NB4 (cell line): ENCODE results near the gene PLPP6.

ENCODE experiments used
- DNase-seq: peaks from one replicate; pipeline ENCODE4 v3.0.0; 2010; ENCODE audit warnings: low read depth
- H3K4me3 ChIP-seq: one replicate; pipeline ENCODE4 v1.5.1; 2011; ENCODE audit warnings: mild to moderate bottlenecking, low read depth, low read length, moderate library complexity
- MYC ChIP-seq: IDR thresholded peaks from 2 replicates; pipeline ENCODE4 v1.6.1; 2011; ENCODE audit warnings: low read depth, low read length
- POLR2A ChIP-seq: IDR thresholded peaks from 2 replicates; pipeline ENCODE4 v1.6.1; 2011; ENCODE audit warnings: mild to moderate bottlenecking; ENCODE audit not compliant: insufficient read length; ENCODE audit errors: extremely low read depth
- TF ChIP-seq, protein P1 (sequence below): IDR thresholded peaks from one replicate; pipeline ENCODE4 v1.5.1; 2012; ENCODE audit warnings: low read depth, low read length
- TF ChIP-seq, protein P2 (sequence below): IDR thresholded peaks from 2 replicates; pipeline ENCODE4 v1.6.1; 2011; ENCODE audit warnings: low read depth, low read length

The PLPP6 gene

GRCh38 chr9:4689687-4690104 is 27.6 kb downstream of the PLPP6 start:
- DNase-seq: no peak
- no peak overlapping the region for H3K4me3 ChIP-seq
- TF ChIP-seq MYC (no peak), POLR2A (no peak)
- TF ChIP-seq, protein P1, sequence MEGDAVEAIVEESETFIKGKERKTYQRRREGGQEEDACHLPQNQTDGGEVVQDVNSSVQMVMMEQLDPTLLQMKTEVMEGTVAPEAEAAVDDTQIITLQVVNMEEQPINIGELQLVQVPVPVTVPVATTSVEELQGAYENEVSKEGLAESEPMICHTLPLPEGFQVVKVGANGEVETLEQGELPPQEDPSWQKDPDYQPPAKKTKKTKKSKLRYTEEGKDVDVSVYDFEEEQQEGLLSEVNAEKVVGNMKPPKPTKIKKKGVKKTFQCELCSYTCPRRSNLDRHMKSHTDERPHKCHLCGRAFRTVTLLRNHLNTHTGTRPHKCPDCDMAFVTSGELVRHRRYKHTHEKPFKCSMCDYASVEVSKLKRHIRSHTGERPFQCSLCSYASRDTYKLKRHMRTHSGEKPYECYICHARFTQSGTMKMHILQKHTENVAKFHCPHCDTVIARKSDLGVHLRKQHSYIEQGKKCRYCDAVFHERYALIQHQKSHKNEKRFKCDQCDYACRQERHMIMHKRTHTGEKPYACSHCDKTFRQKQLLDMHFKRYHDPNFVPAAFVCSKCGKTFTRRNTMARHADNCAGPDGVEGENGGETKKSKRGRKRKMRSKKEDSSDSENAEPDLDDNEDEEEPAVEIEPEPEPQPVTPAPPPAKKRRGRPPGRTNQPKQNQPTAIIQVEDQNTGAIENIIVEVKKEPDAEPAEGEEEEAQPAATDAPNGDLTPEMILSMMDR: no peak
- TF ChIP-seq, protein P2, sequence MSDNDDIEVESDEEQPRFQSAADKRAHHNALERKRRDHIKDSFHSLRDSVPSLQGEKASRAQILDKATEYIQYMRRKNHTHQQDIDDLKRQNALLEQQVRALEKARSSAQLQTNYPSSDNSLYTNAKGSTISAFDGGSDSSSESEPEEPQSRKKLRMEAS: no peak

- no peak for DNase-seq
- no peak for TF ChIP-seq MYC
- H3K4me3 ChIP-seq: no peak overlapping the region
These were observed 28.1 kb downstream of the PLPP6 start for GRCh38 chr9:4690144-4690543.

GRCh38 chr9:4691795-4692194 is 29.7 kb downstream of the PLPP6 start:
- no peak overlapping the region for H3K4me3 ChIP-seq
- DNase-seq: no peak
- no peak for TF ChIP-seq POLR2A
- TF ChIP-seq MYC: no peak
- TF ChIP-seq, protein P1: no peak
- TF ChIP-seq, protein P2: no peak

DNA sequence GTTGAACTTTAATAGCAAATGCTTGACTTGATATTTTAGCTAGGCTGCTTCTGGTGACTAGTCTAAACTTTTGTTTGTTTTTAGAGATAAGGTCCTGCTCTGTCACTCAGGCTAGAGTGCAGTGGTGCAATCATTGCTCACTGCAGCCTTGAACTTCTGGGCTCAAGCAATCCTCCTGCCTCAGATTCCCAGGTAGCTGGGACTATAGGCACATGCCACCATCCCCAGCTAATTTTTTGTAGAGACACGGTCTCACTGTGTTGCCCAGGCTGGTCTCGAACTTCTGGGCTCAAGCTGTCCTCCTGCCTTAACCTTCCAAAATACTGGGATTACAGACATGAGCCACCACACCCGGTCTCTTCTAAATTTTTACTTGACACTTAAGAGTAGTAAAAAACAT is 38.0 kb downstream of the PLPP6 start:
- H3K4me3 ChIP-seq: no peak overlapping the region
- TF ChIP-seq, protein P2: no peak
- TF ChIP-seq MYC: no peak
- no peak for TF ChIP-seq POLR2A
- TF ChIP-seq, protein P1: no peak
- DNase-seq: no peak

DNA sequence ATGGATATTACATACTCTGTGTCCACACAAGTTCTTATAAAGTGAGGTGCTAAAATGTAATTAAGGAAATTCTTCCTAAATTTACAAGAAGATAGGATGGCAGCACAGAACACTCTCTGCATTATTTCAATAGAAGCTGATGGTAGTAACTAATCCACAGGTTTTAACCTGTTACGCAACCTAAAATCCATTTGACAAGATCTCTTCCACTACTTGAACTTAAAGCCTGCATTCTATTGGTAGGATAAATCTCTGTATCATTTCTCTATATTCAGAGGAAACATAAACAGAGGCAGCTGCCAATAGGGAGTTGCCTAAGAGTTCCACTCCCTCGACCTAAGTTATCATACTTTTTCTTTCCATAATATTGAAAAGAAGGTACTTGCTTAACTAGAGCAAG is 38.8 kb downstream of the PLPP6 start:
- TF ChIP-seq POLR2A (no peak), MYC (no peak)
- TF ChIP-seq, protein P1: no peak
- TF ChIP-seq, protein P2: no peak
- H3K4me3 ChIP-seq: no peak overlapping the region
- DNase-seq: no peak

DNA sequence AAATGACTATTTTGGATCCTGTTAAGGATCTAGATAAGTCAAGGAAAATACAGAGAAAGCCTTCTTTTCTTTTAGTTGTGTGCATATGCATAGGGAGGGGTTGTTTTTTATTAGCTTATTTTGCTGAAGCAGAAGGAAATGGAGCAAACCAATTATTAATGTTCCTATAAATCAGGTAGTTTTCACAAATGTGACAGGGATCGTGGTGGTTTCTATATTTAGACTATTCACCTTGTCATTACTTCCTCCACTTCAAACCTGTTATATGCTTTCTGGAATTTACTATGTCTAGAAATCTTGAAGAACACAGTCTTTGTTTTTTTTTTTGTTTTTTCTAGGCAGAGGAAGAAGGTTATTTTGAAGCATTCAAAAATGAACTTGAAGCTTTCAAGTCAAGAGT is 39.4 kb downstream of the PLPP6 start:
- TF ChIP-seq MYC: no peak
- no peak overlapping the region for H3K4me3 ChIP-seq

GRCh38 chr9:4704129-4704528 is 42.0 kb downstream of the PLPP6 start:
- no peak for DNase-seq
- no peak overlapping the region for H3K4me3 ChIP-seq
- TF ChIP-seq POLR2A: no peak
- TF ChIP-seq, protein P1: no peak
- TF ChIP-seq, protein P2: no peak
- no peak for TF ChIP-seq MYC

More for the DNA sequence above, 39.4 kb downstream of the PLPP6 start:
- no peak for DNase-seq
